Right atrium auricular region (tissue), 2 donors: ENCODE data around the gene HNRNPDL. TPM values are rescaled to one million over a fixed set of nuclear protein-coding genes. Genes with fewer than 3 reads are reported as not detected.

Experiments
- DNase-seq: peaks from one replicate; pipeline ENCODE4 v3.0.0-alpha.2; 2019; ENCODE audit warnings: low spot score
- H3K27ac ChIP-seq, 2 donors: fragments of 200-600 bp; sonication (generic); 1 replicate in 1 of 2; 2 replicates in 1 of 2; pipeline ENCODE4 v1.5.1; 2016 to 2019
- H3K27me3 ChIP-seq, 2 donors: fragments of 200-600 bp; sonication (generic); one replicate each; pipeline versions ENCODE4 v1.5.1 to v1.6.0; 2017 to 2019
- H3K36me3 ChIP-seq: fragments of 200-600 bp; sonication (generic); one replicate; pipeline ENCODE4 v1.5.1; 2016
- H3K4me1 ChIP-seq, 2 donors: fragments of 200-600 bp; sonication (generic); one replicate each; pipeline versions ENCODE4 v1.5.1 to v1.6.0; 2017 to 2019
- H3K4me3 ChIP-seq, 2 donors: fragments of 200-600 bp; sonication (generic); 1 replicate in 1 of 2; 2 replicates in 1 of 2; pipeline ENCODE4 v1.5.1; 2017 to 2019; ENCODE audit warnings: mild to moderate bottlenecking in 1 of 2, moderate library complexity in 1 of 2
- H3K9me3 ChIP-seq, 2 donors: fragments of 200-600 bp; sonication (generic); one replicate each; pipeline ENCODE4 v1.5.1; 2019
- total RNA-seq, 2 donors: library from RNA; depleted of rRNA; stranded (reverse); fragments of >200 nt; gene quantifications; one replicate each; pipeline ENCODE4 v1.1.0, GENCODE V29; 2016
- TF ChIP-seq, protein P1 (sequence below), 2 donors: fragments of 200-600 bp; sonication (generic); IDR thresholded peaks; one replicate each; pipeline ENCODE4 v1.5.1; 2019; ENCODE audit warnings: antibody characterized with exemption in 2 of 2

HNRNPDL gene
- total RNA-seq, 2 donors from 2014 or later: 81.2 to 85.4 TPM

GRCh38 chr4:82381235-82381634 lies 49.0 kb downstream of the HNRNPDL start:
- peaks cover 0 to 23% of the 10 kb centered on the region in 2 donors for H3K4me1 ChIP-seq
- H3K36me3 ChIP-seq: no peaks in the 10 kb centered on the region
- no peak for DNase-seq
- TF ChIP-seq, protein P1, sequence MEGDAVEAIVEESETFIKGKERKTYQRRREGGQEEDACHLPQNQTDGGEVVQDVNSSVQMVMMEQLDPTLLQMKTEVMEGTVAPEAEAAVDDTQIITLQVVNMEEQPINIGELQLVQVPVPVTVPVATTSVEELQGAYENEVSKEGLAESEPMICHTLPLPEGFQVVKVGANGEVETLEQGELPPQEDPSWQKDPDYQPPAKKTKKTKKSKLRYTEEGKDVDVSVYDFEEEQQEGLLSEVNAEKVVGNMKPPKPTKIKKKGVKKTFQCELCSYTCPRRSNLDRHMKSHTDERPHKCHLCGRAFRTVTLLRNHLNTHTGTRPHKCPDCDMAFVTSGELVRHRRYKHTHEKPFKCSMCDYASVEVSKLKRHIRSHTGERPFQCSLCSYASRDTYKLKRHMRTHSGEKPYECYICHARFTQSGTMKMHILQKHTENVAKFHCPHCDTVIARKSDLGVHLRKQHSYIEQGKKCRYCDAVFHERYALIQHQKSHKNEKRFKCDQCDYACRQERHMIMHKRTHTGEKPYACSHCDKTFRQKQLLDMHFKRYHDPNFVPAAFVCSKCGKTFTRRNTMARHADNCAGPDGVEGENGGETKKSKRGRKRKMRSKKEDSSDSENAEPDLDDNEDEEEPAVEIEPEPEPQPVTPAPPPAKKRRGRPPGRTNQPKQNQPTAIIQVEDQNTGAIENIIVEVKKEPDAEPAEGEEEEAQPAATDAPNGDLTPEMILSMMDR (IDR thresholded peaks at IDR 0.05): no peak
- no peaks in the 10 kb centered on the region for H3K9me3 ChIP-seq
- H3K27ac ChIP-seq: peak overlapping the region; percentile 59 to 63
- no peaks in the 10 kb centered on the region for H3K27me3 ChIP-seq
- no peak overlapping the region for H3K4me3 ChIP-seq

- no peak for DNase-seq
- TF ChIP-seq, protein P1 (IDR thresholded peaks at IDR 0.05): no peak
- Histone ChIP-seq H3K9me3 (no peaks in the 10 kb centered on the region), H3K27ac (peak overlapping the region; percentile 59 to 63), H3K4me1 (peaks cover 0 to 27% of the 10 kb centered on the region in 2 donors), H3K27me3 (no peaks in the 10 kb centered on the region), H3K4me3 (no peak overlapping the region), H3K36me3 (no peaks in the 10 kb centered on the region)
Observed at GRCh38 chr4:82380831-82381230, 49.4 kb downstream of the HNRNPDL start.

- Histone ChIP-seq H3K27me3 (no peaks in the 10 kb centered on the region), H3K27ac (peak overlapping the region; percentile 59 to 63), H3K4me3 (no peak overlapping the region), H3K36me3 (no peaks in the 10 kb centered on the region), H3K9me3 (no peaks in the 10 kb centered on the region), H3K4me1 (peaks cover 0 to 32% of the 10 kb centered on the region in 2 donors)
- DNase-seq: no peak
- TF ChIP-seq, protein P1 (IDR thresholded peaks at IDR 0.05): no peak
Observed at GRCh38 chr4:82380344-82380743, 49.9 kb downstream of the HNRNPDL start.

GRCh38 chr4:82376109-82376508 lies 54.2 kb downstream of the HNRNPDL start:
- Histone ChIP-seq H3K4me3 (no peak overlapping the region), H3K27me3 (no peaks in the 10 kb centered on the region), H3K9me3 (no peaks in the 10 kb centered on the region), H3K36me3 (no peaks in the 10 kb centered on the region), H3K4me1 (peaks cover 0 to 42% of the 10 kb centered on the region in 2 donors), H3K27ac (peak overlapping the region in 1 of 2 donors; percentile 100)
- TF ChIP-seq, protein P1 (IDR thresholded peaks at IDR 0.05): no peak
- DNase-seq: no peak

- peaks cover 0 to 51% of the 10 kb centered on the region in 2 donors for H3K4me1 ChIP-seq
- H3K9me3 ChIP-seq: no peaks in the 10 kb centered on the region
- peak within 1 kb of the TSS; percentile 100 for H3K27ac ChIP-seq
- peak within 1 kb of the TSS; percentile 99 for H3K4me3 ChIP-seq
- DNase-seq: peak; percentile 99
- H3K36me3 ChIP-seq: no peaks in the 10 kb centered on the region
- TF ChIP-seq, protein P1 (IDR thresholded peaks at IDR 0.05): no peak
- no peaks in the 10 kb centered on the region for H3K27me3 ChIP-seq
Observed at GRCh38 chr4:82373816-82374625, 56.2 kb downstream of the HNRNPDL start, which contains the start of gene HNRNPD. Gene HNRNPD (minus strand): TSS chr4:82373991. CDS start chr4:82373678, 313 bp downstream.
